ENCODE measurements around the gene PLPPR4. TPM values are rescaled to one million over a fixed set of nuclear protein-coding genes. Genes with fewer than 3 reads are reported as not detected.

PLPPR4 gene
- total RNA-seq, 4 donors from 2014 or later, result 1.6 to 5.1 (median 1.9) TPM

DNA sequence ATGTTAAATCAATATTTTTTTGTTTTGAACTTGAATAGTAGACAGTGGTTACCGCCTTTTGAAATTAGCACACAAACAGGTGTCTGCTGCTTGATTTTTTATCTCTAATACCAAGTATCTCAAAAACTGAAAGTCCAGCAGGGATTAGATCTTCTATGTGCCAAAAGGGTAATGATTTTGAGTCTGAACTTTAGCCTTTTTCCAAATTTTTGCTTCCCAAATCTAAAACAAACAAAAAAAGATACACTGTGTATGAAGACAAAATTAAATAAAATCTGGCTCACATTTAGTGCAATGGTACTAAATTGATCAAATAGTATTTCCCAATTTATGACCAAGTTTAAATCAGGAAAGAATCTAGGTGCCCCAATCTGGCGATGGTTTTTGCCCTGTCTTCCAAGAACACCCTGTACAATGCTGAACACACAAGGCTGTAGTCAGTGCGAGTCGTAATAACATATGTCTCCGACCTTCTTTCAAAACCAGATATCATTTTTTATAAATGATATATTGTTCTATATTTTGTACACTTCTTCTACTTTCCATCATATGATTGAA, 40.5 kb downstream of the PLPPR4 start:
- TF ChIP-seq, protein P1, sequence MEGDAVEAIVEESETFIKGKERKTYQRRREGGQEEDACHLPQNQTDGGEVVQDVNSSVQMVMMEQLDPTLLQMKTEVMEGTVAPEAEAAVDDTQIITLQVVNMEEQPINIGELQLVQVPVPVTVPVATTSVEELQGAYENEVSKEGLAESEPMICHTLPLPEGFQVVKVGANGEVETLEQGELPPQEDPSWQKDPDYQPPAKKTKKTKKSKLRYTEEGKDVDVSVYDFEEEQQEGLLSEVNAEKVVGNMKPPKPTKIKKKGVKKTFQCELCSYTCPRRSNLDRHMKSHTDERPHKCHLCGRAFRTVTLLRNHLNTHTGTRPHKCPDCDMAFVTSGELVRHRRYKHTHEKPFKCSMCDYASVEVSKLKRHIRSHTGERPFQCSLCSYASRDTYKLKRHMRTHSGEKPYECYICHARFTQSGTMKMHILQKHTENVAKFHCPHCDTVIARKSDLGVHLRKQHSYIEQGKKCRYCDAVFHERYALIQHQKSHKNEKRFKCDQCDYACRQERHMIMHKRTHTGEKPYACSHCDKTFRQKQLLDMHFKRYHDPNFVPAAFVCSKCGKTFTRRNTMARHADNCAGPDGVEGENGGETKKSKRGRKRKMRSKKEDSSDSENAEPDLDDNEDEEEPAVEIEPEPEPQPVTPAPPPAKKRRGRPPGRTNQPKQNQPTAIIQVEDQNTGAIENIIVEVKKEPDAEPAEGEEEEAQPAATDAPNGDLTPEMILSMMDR (IDR thresholded peaks at IDR 0.05), result no peak
- TF ChIP-seq POLR2A (IDR thresholded peaks at IDR 0.05), result no peak
- no peak overlapping the region for H3K4me3 ChIP-seq (ENCODE audit: low read depth, poor library complexity, severe bottlenecking)
- no peak for DNase-seq (ENCODE audit: low spot score in 2 of 2)
- intact Hi-C loops (cut with DNase I; ENCODE audit: low total_unique reads), result no loop called here
- WGBS, 2 donors, result 91% methylated on average over 5 of the region's 5 CpGs

DNA sequence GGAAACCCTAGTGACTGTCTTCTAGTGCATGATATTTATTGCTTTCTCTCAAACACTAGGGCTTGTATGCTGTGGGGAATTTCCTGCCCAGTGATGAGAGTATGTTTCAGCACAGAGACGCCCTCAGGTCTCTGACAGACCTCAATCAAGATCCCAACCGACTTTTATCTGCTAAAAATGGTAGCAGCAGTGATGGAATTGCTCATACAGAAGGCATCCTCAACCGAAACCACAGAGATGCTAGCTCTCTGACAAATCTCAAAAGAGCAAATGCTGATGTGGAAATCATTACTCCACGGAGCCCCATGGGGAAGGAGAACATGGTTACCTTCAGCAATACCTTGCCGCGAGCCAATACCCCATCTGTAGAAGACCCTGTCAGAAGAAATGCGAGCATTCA, 41.3 kb downstream of the PLPPR4 start:
- TF ChIP-seq, protein P1 (IDR thresholded peaks at IDR 0.05), result no peak
- TF ChIP-seq POLR2A (IDR thresholded peaks at IDR 0.05), result no peak
- WGBS, 2 donors, result 83 to 88% methylated on average over 7 of the region's 7 CpGs
- intact Hi-C loops (cut with DNase I; ENCODE audit: low total_unique reads), result no loop called here
- H3K4me3 ChIP-seq (ENCODE audit: low read depth, poor library complexity, severe bottlenecking), result no peak overlapping the region
- DNase-seq (ENCODE audit: low spot score in 2 of 2), result no peak

DNA sequence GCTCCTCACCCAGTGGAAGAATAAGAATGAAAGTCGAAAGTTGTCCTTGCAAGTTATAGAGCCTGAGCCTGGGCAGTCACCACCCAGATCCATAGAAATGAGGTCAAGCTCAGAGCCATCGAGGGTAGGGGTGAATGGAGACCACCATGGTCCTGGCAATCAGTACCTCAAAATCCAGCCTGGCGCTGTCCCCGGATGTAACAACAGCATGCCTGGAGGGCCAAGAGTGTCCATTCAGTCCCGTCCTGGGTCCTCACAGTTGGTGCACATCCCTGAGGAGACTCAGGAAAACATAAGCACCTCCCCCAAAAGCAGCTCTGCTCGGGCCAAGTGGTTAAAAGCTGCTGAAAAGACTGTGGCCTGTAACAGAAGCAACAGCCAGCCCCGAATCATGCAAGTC, 41.8 kb downstream of the PLPPR4 start:
- TF ChIP-seq, protein P1 (IDR thresholded peaks at IDR 0.05), result no peak
- no peak for TF ChIP-seq POLR2A (IDR thresholded peaks at IDR 0.05)
- 72 to 89% methylated on average over 5 to 7 of the region's 7 CpGs for WGBS, 2 donors
- H3K4me3 ChIP-seq (ENCODE audit: low read depth, poor library complexity, severe bottlenecking), result no peak overlapping the region
- intact Hi-C loops (cut with DNase I; ENCODE audit: low total_unique reads), result no loop called here
- DNase-seq (ENCODE audit: low spot score in 2 of 2), result no peak

DNA sequence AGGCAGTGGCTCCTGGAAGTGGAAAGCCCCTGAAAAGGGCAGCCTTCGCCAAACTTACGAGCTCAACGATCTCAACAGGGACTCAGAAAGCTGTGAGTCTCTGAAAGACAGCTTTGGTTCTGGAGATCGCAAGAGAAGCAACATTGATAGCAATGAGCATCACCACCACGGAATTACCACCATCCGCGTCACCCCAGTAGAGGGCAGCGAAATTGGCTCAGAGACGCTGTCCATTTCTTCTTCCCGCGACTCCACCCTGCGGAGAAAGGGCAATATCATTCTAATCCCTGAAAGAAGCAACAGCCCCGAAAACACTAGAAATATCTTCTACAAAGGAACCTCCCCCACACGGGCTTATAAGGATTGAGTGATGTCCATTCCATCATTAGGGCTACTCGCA, 42.4 kb downstream of the PLPPR4 start:
- TF ChIP-seq, protein P1 (IDR thresholded peaks at IDR 0.05), result no peak
- TF ChIP-seq POLR2A (IDR thresholded peaks at IDR 0.05), result no peak
- no peak overlapping the region for H3K4me3 ChIP-seq (ENCODE audit: low read depth, poor library complexity, severe bottlenecking)
- DNase-seq (ENCODE audit: low spot score in 2 of 2), result no peak
- intact Hi-C loops (cut with DNase I; ENCODE audit: low total_unique reads), result no loop called here
- 93 to 95% methylated on average over 15 of the region's 15 CpGs for WGBS, 2 donors

DNA sequence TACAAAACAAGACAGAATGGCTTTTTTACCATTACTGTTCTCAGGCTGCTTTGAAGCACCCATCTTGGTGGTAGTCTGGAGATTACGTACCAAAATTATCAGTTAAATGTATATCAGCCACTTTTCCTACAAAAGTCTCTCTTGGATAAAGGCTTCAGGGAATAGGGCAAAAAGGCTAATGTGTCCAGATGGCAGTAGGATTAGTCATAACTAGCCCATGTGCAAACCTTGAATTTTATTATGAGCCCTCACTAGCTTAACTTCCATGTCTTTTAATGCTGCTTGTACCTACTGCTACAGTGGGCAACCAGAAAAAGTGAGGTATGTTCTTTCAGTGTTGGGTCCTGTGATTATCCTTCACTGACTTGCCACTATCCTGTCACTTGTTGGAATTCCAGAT, 51.0 kb downstream of the PLPPR4 start:
- intact Hi-C loops (cut with DNase I; ENCODE audit: low total_unique reads), result no loop called here
- no peak overlapping the region for H3K4me3 ChIP-seq (ENCODE audit: low read depth, poor library complexity, severe bottlenecking)
- WGBS, 2 donors, result 98 to 100% methylated on average over 1 of the region's 1 CpG
- no peak for TF ChIP-seq POLR2A (IDR thresholded peaks at IDR 0.05)
- TF ChIP-seq, protein P1 (IDR thresholded peaks at IDR 0.05), result no peak
- no peak for DNase-seq (ENCODE audit: low spot score in 2 of 2)
